ENCODE results near the gene RBM28. TPM values are rescaled to one million over a fixed set of nuclear protein-coding genes. Genes with fewer than 3 reads are reported as not detected.

The RBM28 gene, protein sequence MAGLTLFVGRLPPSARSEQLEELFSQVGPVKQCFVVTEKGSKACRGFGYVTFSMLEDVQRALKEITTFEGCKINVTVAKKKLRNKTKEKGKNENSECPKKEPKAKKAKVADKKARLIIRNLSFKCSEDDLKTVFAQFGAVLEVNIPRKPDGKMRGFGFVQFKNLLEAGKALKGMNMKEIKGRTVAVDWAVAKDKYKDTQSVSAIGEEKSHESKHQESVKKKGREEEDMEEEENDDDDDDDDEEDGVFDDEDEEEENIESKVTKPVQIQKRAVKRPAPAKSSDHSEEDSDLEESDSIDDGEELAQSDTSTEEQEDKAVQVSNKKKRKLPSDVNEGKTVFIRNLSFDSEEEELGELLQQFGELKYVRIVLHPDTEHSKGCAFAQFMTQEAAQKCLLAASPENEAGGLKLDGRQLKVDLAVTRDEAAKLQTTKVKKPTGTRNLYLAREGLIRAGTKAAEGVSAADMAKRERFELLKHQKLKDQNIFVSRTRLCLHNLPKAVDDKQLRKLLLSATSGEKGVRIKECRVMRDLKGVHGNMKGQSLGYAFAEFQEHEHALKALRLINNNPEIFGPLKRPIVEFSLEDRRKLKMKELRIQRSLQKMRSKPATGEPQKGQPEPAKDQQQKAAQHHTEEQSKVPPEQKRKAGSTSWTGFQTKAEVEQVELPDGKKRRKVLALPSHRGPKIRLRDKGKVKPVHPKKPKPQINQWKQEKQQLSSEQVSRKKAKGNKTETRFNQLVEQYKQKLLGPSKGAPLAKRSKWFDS
- 52.2 to 58.2 TPM (median 55.9 TPM) in 5 replicates for total RNA-seq (2022; extraction: Qiagen RNA extraction; ENCODE audit: low read depth)

DNA sequence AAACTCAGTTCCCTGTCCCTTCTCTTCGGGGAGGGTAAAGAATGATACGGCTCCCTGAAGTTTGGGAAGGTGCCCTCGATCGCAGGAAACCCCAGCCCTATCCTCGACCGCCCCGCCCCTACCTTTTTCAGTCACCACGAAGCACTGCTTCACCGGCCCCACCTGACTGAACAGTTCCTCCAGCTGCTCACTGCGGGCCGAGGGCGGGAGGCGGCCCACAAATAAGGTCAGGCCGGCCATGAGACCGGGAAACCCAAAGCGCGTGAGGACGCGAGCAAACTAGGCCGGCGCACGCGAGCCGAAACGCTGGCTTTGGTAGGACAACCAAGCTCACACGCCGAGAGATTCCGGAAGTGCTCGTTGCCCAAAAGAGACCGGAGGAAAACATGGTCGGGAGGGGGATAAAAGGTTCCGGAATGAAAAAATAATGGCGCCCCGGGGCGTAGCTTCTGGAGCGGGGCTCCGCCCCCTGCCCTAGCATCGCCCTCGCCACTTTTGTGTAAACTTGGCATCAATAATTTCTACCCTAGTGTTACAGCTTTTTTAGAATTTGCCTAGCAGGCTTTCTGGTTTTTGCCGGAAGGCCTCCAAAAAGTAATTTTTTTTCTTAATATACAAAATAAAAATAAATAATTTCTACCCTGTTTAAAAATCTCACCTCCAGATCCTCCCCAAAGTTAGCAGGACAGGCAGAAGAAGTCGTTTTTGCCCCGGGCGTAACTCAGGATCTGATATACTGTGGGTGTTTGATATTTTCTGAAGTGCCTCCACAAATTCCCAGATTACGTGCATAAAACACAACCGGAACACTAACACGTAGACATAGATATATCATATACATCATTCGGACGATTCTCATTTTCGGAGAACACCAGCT lies at the start of gene RBM28:
Gene RBM28, minus strand, starts transcription at position 355 of the 877 bp plus-strand sequence. Its CDS starts 115 bp downstream, at position 240.

DNA sequence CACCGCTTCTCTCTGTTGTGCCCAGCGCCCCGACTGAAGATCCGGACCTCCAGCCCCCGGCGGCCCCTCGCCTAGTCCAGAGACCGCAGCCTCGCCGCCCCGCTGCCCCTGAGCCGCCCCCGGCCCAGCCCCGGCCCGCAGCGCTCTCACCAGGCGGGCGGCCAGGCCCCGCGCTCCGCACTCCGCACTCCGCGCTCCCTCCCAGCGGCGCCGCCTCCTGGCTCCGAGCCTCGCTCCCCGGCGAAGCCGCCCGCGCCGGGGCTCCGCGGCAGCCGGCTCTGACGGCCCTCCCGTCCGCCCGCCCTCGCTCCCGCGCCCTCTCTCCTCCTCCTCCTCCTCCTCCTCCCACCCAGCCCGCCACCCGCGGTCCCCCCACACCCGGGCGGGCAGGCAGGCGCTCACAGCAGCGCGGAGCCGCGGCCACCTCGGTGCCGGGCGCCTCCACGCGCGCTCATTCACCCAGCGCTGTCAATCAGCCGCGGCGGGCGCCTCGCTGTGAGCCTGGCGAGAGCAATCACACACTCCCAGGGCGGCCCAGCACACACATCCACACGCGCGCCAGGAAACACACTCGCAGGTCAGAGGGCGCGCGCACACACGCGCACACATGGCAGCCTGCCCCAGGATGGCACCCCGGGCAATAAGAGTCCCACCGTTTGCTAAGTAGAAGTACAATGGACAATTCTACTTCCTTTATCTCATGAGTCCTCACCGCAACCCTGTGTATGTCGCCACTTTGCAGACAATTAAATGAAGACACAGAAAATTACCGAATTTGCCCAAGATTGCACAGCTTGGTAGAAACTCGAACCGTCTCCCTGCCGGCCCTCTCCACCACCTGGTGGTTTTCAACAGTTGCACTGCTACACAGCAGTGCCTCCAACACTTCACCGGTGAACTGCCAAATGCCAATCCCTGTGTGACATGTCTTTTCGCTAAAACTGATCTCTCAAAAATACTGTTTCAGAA lies 18.0 kb upstream of the RBM28 start, which contains the start of gene PRRT4:
Gene PRRT4, minus strand, starts transcription at position 280 of the 969 bp plus-strand sequence.

Other genes starting within 250 kb of the RBM28 start
- not detected in 5 replicates for gene LEP, start 102.6 kb downstream of the RBM28 start, total RNA-seq (2022; extraction: Qiagen RNA extraction; ENCODE audit: low read depth)
- gene PRRT4, start 17.8 kb upstream of the RBM28 start, total RNA-seq (2022; extraction: Qiagen RNA extraction; ENCODE audit: low read depth): 0.29 to 0.50 TPM (median 0.41 TPM) in 5 replicates
- 101 to 128 TPM (median 118 TPM) in 5 replicates for gene IMPDH1, start 66.1 kb upstream of the RBM28 start, total RNA-seq (2022; extraction: Qiagen RNA extraction; ENCODE audit: low read depth)
- 27.3 to 37.4 TPM (median 29.3 TPM) in 5 replicates for gene HILPDA, start 112.0 kb upstream of the RBM28 start, total RNA-seq (2022; extraction: Qiagen RNA extraction; ENCODE audit: low read depth)
- 20.8 to 25.2 TPM (median 22.5 TPM) in 5 replicates for gene METTL2B, start 132.8 kb upstream of the RBM28 start, total RNA-seq (2022; extraction: Qiagen RNA extraction; ENCODE audit: low read depth)

Data from A549 treated with GW870086 at 1 μM for 4 hours (cell line).